Progenitor cell of endocrine pancreas (in vitro differentiated cells): ENCODE data around the gene DNER. TPM values are rescaled to one million over a fixed set of nuclear protein-coding genes. Genes with fewer than 3 reads are reported as not detected.
"Not testable (repeated sequence)": the region's sequence is repeated elsewhere in the genome, so short reads cannot be mapped to it uniquely, and the experiment has no call there.

Experiments
- DNase-seq: peaks from one replicate; pipeline ENCODE4 v3.0.0; 2021; ENCODE audit warnings: low spot score; ENCODE audit not compliant: unreplicated experiment
- H3K27ac Mint-ChIP-seq: 2 replicates; pipeline ENCODE4 v1.8.0; 2021; ENCODE audit warnings: mild to moderate bottlenecking, moderate library complexity, mixed read lengths
- H3K27me3 Mint-ChIP-seq: 2 replicates; pipeline ENCODE4 v1.8.0; 2021; ENCODE audit warnings: mixed read lengths
- H3K36me3 Mint-ChIP-seq: 2 replicates; pipeline ENCODE4 v1.8.0; 2022; ENCODE audit warnings: mixed read lengths; ENCODE audit not compliant: insufficient read depth
- H3K4me1 Mint-ChIP-seq: 2 replicates; pipeline ENCODE4 v1.8.0; 2021; ENCODE audit warnings: low read depth, mixed read lengths
- H3K4me3 Mint-ChIP-seq: 2 replicates; pipeline ENCODE4 v1.8.0; 2021; ENCODE audit warnings: low read depth, mild to moderate bottlenecking, moderate library complexity, mixed read lengths
- H3K9me3 Mint-ChIP-seq: 2 replicates; pipeline ENCODE4 v1.8.0; 2021; ENCODE audit warnings: low read depth, mixed read lengths
- total RNA-seq: library from RNA; stranded (reverse); gene quantifications from 2 replicates; pipeline ENCODE4 v1.2.1, GENCODE V29; 2021
- TF ChIP-seq, protein P1 (sequence below): fragments of 200-600 bp; sonication (generic); IDR thresholded peaks from one replicate; pipeline ENCODE4 v1.5.0; 2021; ENCODE audit warnings: antibody characterized with exemption, mild to moderate bottlenecking; ENCODE audit not compliant: unreplicated experiment

DNER gene
- total RNA-seq, 1 donor from 2014 or later = 0.91 TPM

GRCh38 chr2:229622495-229623355, 91.6 kb downstream of the DNER start:
- no peaks in the 10 kb centered on the region for H3K27me3 Mint-ChIP-seq
- no peak overlapping the region for H3K4me3 Mint-ChIP-seq
- no peaks in the 10 kb centered on the region for H3K4me1 Mint-ChIP-seq
- H3K27ac Mint-ChIP-seq = no peak overlapping the region
- no peaks in the 10 kb centered on the region for H3K36me3 Mint-ChIP-seq
- no peaks in the 10 kb centered on the region for H3K9me3 Mint-ChIP-seq
- DNase-seq = no peak
- TF ChIP-seq, protein P1, sequence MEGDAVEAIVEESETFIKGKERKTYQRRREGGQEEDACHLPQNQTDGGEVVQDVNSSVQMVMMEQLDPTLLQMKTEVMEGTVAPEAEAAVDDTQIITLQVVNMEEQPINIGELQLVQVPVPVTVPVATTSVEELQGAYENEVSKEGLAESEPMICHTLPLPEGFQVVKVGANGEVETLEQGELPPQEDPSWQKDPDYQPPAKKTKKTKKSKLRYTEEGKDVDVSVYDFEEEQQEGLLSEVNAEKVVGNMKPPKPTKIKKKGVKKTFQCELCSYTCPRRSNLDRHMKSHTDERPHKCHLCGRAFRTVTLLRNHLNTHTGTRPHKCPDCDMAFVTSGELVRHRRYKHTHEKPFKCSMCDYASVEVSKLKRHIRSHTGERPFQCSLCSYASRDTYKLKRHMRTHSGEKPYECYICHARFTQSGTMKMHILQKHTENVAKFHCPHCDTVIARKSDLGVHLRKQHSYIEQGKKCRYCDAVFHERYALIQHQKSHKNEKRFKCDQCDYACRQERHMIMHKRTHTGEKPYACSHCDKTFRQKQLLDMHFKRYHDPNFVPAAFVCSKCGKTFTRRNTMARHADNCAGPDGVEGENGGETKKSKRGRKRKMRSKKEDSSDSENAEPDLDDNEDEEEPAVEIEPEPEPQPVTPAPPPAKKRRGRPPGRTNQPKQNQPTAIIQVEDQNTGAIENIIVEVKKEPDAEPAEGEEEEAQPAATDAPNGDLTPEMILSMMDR = no peak

DNA sequence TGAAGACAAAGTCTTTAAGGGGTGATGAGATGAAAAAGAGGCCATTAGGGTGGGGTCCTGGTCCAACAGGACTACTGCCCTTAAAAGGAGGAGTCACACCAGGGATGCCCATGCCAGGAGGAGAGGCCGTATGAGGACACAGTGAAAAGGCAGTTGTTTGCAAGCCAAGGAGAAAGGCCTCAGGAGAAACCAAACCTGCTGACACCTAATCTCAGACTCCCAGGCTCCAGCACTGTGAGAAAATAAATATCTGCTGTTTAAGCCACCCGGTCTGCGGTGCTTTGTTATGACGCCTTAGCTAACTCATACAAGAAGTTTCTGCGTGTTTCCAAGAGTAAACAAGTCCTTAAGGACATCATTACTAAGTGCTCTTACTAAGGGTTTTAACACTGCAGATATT, 93.6 kb downstream of the DNER start:
- H3K9me3 Mint-ChIP-seq = no peaks in the 10 kb centered on the region
- H3K4me3 Mint-ChIP-seq = no peak overlapping the region
- no peaks in the 10 kb centered on the region for H3K27me3 Mint-ChIP-seq
- H3K27ac Mint-ChIP-seq = no peak overlapping the region
- DNase-seq = no peak
- H3K4me1 Mint-ChIP-seq = no peaks in the 10 kb centered on the region
- TF ChIP-seq, protein P1 = no peak
- H3K36me3 Mint-ChIP-seq = no peaks in the 10 kb centered on the region

GRCh38 chr2:229620289-229620688, 94.1 kb downstream of the DNER start:
- Mint-ChIP-seq H3K27ac (no peak overlapping the region), H3K27me3 (no peaks in the 10 kb centered on the region), H3K4me3 (no peak overlapping the region), H3K4me1 (no peaks in the 10 kb centered on the region), H3K9me3 (no peaks in the 10 kb centered on the region), H3K36me3 (no peaks in the 10 kb centered on the region)
- TF ChIP-seq, protein P1 = no peak
- DNase-seq = no peak

DNA sequence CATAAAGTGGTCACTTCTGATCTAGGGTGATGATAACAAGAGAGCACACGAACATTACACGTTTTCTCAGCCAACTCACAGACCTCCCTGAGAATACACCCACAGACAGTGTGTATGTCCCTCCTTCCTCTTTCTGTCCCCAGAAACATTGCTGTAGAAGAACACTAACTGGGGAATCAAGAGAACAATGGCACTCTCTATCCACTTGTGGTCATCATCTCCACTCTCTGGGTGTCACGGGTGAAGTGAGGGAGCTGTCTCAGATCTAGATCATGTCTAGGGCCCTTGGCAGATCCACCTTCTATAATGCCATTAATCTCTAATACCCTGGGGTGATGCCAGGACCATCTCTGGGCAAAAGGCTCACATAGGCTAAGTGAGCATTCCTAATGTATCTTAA, 97.9 kb downstream of the DNER start:
- DNase-seq = no peak
- no peaks in the 10 kb centered on the region for H3K36me3 Mint-ChIP-seq

GRCh38 chr2:229614021-229614420, 100.3 kb downstream of the DNER start:
- peaks cover 17% of the 10 kb centered on the region for H3K4me1 Mint-ChIP-seq
- H3K27me3 Mint-ChIP-seq, H3K4me3 Mint-ChIP-seq, H3K27ac Mint-ChIP-seq, H3K9me3 Mint-ChIP-seq, DNase-seq, H3K36me3 Mint-ChIP-seq: not testable (repeated sequence)

More for the DNA sequence above, 97.9 kb downstream of the DNER start:
- Mint-ChIP-seq H3K27ac (no peak overlapping the region), H3K9me3 (no peaks in the 10 kb centered on the region), H3K27me3 (no peaks in the 10 kb centered on the region), H3K4me1 (peaks cover 15% of the 10 kb centered on the region), H3K4me3 (no peak overlapping the region)
- TF ChIP-seq, protein P1 = no peak
